Measurements from ENCODE around the gene FUT2.
"Not testable (repeated sequence)": the region's sequence is repeated elsewhere in the genome, so short reads cannot be mapped to it uniquely, and the experiment has no call there.

Gene FUT2

GRCh38 chr19:48695743-48696352 is at the start of gene FUT2:
Gene FUT2 (plus strand): TSS chr19:48695971. CDS start chr19:48702957, 6,986 bp downstream.
- FAIRE-seq (no peak), DNase-seq (ENCODE audit: insufficient read length, low spot score) (no peak)

- peak; percentile 86 for DNase-seq (ENCODE audit: insufficient read length, low spot score)
- FAIRE-seq = peak; percentile 47
These were observed 49.6 kb upstream of the FUT2 start, which contains the start of gene CA11 for GRCh38 chr19:48646001-48646721. Gene CA11 (minus strand): TSS chr19:48646187. CDS start chr19:48645632, 555 bp downstream.

- FAIRE-seq (peak; percentile 45), DNase-seq (ENCODE audit: insufficient read length, low spot score) (no peak)
These were observed 49.0 kb upstream of the FUT2 start for GRCh38 chr19:48646722-48647216.

GRCh38 chr19:48648134-48648533 is 47.6 kb upstream of the FUT2 start:
- no peak for FAIRE-seq
- DNase-seq (ENCODE audit: insufficient read length, low spot score) = no peak

- FAIRE-seq (no peak), DNase-seq (ENCODE audit: insufficient read length, low spot score) (no peak)
These were observed 44.6 kb upstream of the FUT2 start for GRCh38 chr19:48650974-48651682.

- FAIRE-seq = no peak
- no peak for DNase-seq (ENCODE audit: insufficient read length, low spot score)
These were observed 44.1 kb upstream of the FUT2 start for GRCh38 chr19:48651683-48652048.

- DNase-seq (ENCODE audit: insufficient read length, low spot score) = no peak
- no peak for FAIRE-seq
These were observed 41.3 kb upstream of the FUT2 start for GRCh38 chr19:48654299-48655059.

- FAIRE-seq (no peak), DNase-seq (ENCODE audit: insufficient read length, low spot score) (no peak)
These were observed 38.8 kb upstream of the FUT2 start for GRCh38 chr19:48656840-48657474.

GRCh38 chr19:48657828-48658227 is 37.9 kb upstream of the FUT2 start:
- DNase-seq (ENCODE audit: insufficient read length, low spot score); FAIRE-seq: not testable (repeated sequence)

GRCh38 chr19:48658483-48658882 is 37.3 kb upstream of the FUT2 start:
- FAIRE-seq = no peak
- DNase-seq (ENCODE audit: insufficient read length, low spot score) = no peak

- DNase-seq (ENCODE audit: insufficient read length, low spot score) (no peak), FAIRE-seq (no peak)
These were observed 36.0 kb upstream of the FUT2 start for GRCh38 chr19:48659768-48660167.

GRCh38 chr19:48660852-48661710 is 34.7 kb upstream of the FUT2 start:
- DNase-seq (ENCODE audit: insufficient read length, low spot score) (peak; percentile 100), FAIRE-seq (peak; percentile 100)

- DNase-seq (ENCODE audit: insufficient read length, low spot score) (no peak), FAIRE-seq (no peak)
These were observed 34.1 kb upstream of the FUT2 start for GRCh38 chr19:48661711-48662090.

GRCh38 chr19:48663667-48664066 is 32.1 kb upstream of the FUT2 start:
- FAIRE-seq = no peak
- DNase-seq (ENCODE audit: insufficient read length, low spot score) = no peak

- DNase-seq (ENCODE audit: insufficient read length, low spot score) = no peak
- FAIRE-seq = no peak
These were observed 31.3 kb upstream of the FUT2 start for GRCh38 chr19:48664476-48664875.

- DNase-seq (ENCODE audit: insufficient read length, low spot score) = no peak
- no peak for FAIRE-seq
These were observed 30.0 kb upstream of the FUT2 start for GRCh38 chr19:48665786-48666185.

- no peak for DNase-seq (ENCODE audit: insufficient read length, low spot score)
- FAIRE-seq = no peak
These were observed 27.4 kb upstream of the FUT2 start for GRCh38 chr19:48668332-48668731.

- FAIRE-seq = no peak
These were observed 27.0 kb upstream of the FUT2 start for GRCh38 chr19:48668761-48669160.

GRCh38 chr19:48669903-48670668 is 25.7 kb upstream of the FUT2 start:
- FAIRE-seq = no peak
- DNase-seq (ENCODE audit: insufficient read length, low spot score) = no peak

More at GRCh38 chr19:48668761-48669160, 27.0 kb upstream of the FUT2 start:
- DNase-seq (ENCODE audit: insufficient read length, low spot score) = no peak

Measured in GM19239 (cell line).